HepG2 (cell line): ENCODE measurements around the gene COX4I2. TPM values are rescaled to one million over a fixed set of nuclear protein-coding genes. Genes with fewer than 3 reads are reported as not detected.

ENCODE experiments used
- ARID2 ChIP-seq: sonication (generic); formaldehyde crosslinking; IDR thresholded peaks from 2 replicates; pipeline ENCODE4 v1.8.1; 2022; ENCODE audit warnings: mild to moderate bottlenecking, missing genetic modification reagents, borderline replicate concordance
- FOXP1 ChIP-seq, 2 experiments: fragments of 450-650 bp in 1 of 2; IDR thresholded peaks; 2 replicates each; pipeline ENCODE4 v1.6.1; 2017 to 2018; ENCODE audit warnings: antibody characterized with exemption in 1 of 2
- HBP1 ChIP-seq: IDR thresholded peaks from 2 replicates; pipeline ENCODE4 v1.6.1; 2016; ENCODE audit warnings: low read depth, control low read depth
- KLF9 ChIP-seq: IDR thresholded peaks from 2 replicates; pipeline ENCODE4 v1.6.1; 2016; ENCODE audit warnings: low read depth
- LCORL ChIP-seq, 2 experiments: fragments of 450-650 bp in 1 of 2; sonication (generic) in 1 of 2; formaldehyde crosslinking in 1 of 2; IDR thresholded peaks; 2 replicates each; pipeline versions ENCODE4 v1.5.0 to v1.6.1; 2017 to 2020; ENCODE audit warnings: antibody characterized with exemption in 1 of 2, missing genetic modification reagents in 1 of 2
- PCBP1 ChIP-seq: fragments of 200-400 bp; formaldehyde crosslinking; IDR thresholded peaks from 2 replicates; pipeline ENCODE4 v1.6.1; 2017; ENCODE audit warnings: mild to moderate bottlenecking, low read depth, low read length, borderline replicate concordance
- POLR2A ChIP-seq, 2 experiments: IDR thresholded peaks; 2 replicates each; pipeline ENCODE4 v1.6.1; 2011; ENCODE audit warnings: low read depth in 2 of 2, low read length in 2 of 2, mild to moderate bottlenecking in 1 of 2, moderate library complexity in 1 of 2; ENCODE audit not compliant: insufficient read depth in 1 of 2
- REL ChIP-seq: sonication (generic); formaldehyde crosslinking; conservative IDR thresholded peaks from 2 replicates; pipeline ENCODE4 v1.8.0; 2022; ENCODE audit warnings: mild to moderate bottlenecking, missing genetic modification reagents, moderate library complexity
- TIGD3 ChIP-seq: sonication (generic); formaldehyde crosslinking; IDR thresholded peaks from 2 replicates; pipeline ENCODE4 v1.5.1; 2020; ENCODE audit warnings: mild to moderate bottlenecking, missing genetic modification reagents, borderline replicate concordance
- ZBTB7A ChIP-seq: sonication (generic); formaldehyde crosslinking; IDR thresholded peaks from 2 replicates; pipeline ENCODE4 v1.8.0; 2022; ENCODE audit warnings: mild to moderate bottlenecking, missing genetic modification reagents
- ZBTB7B ChIP-seq: sonication (generic); formaldehyde crosslinking; IDR thresholded peaks from 2 replicates; pipeline ENCODE4 v1.4.0; 2020; ENCODE audit warnings: missing genetic modification reagents
- ZMYM3 ChIP-seq: sonication (generic); formaldehyde crosslinking; IDR thresholded peaks from 2 replicates; pipeline ENCODE4 v1.5.1; 2020; ENCODE audit warnings: mild to moderate bottlenecking, missing genetic modification reagents
- ZNF10 ChIP-seq: sonication (generic); formaldehyde crosslinking; IDR thresholded peaks from 2 replicates; pipeline ENCODE4 v1.4.0; 2020; ENCODE audit warnings: mild to moderate bottlenecking, low read depth, missing genetic modification reagents, borderline replicate concordance
- ZNF101 ChIP-seq: sonication (generic); formaldehyde crosslinking; IDR thresholded peaks from 2 replicates; pipeline ENCODE4 v1.4.0; 2020; ENCODE audit warnings: mild to moderate bottlenecking, low read depth, missing genetic modification reagents, borderline replicate concordance
- ZNF263 ChIP-seq: sonication (generic); formaldehyde crosslinking; IDR thresholded peaks from 2 replicates; pipeline ENCODE4 v1.4.0; 2020; ENCODE audit warnings: missing genetic modification reagents
- ZNF460 ChIP-seq: sonication (generic); formaldehyde crosslinking; IDR thresholded peaks from 2 replicates; pipeline ENCODE4 v1.5.1; 2020; ENCODE audit warnings: missing genetic modification reagents, mild to moderate bottlenecking, borderline replicate concordance
- ZNF550 ChIP-seq: sonication (generic); formaldehyde crosslinking; IDR thresholded peaks from 2 replicates; pipeline ENCODE4 v1.4.0; 2020; ENCODE audit warnings: mild to moderate bottlenecking, missing genetic modification reagents, borderline replicate concordance
- polyA plus RNA-seq, 8 experiments: library from polyadenylated mRNA; depleted of rRNA in 3 of 8; stranded (reverse) in 7 of 8; unstranded in 1 of 8; fragments of >200 nt; fragmentation: Illumina TruSeq in 4 of 8; extraction: Trizol in 4 of 8; gene quantifications; 2 replicates each; pipeline versions ENCODE4 v1.2.1 to v1.2.3, GENCODE V29; 2011 to 2016; ENCODE audit warnings: low read depth in 4 of 8, missing spikeins in 1 of 8, mixed read lengths in 1 of 8; ENCODE audit not compliant: insufficient read depth in 1 of 8
- total RNA-seq, 5 experiments: library from RNA; depleted of rRNA; stranded (reverse); fragments of >200 nt; fragmentation: Illumina TruSeq; extraction: Trizol; gene quantifications; 2 replicates each; pipeline ENCODE4 v1.2.3, GENCODE V29; 2016; ENCODE audit warnings: low read depth in 1 of 5
- TF ChIP-seq, protein P1 (sequence below): sonication (generic); formaldehyde crosslinking; IDR thresholded peaks from 2 replicates; pipeline ENCODE4 v1.8.1; 2023; ENCODE audit warnings: mild to moderate bottlenecking, missing genetic modification reagents
- TF ChIP-seq, protein P2 (sequence below): IDR thresholded peaks from 2 replicates; pipeline ENCODE4 v1.6.1; 2016; ENCODE audit warnings: low read depth, missing genetic modification reagents, missing compliant biosample characterization

COX4I2 gene
- total and polyA plus RNA-seq, 2 of the 13 experiments (the other 11 are each of a cell fraction or from before 2014, with no cell fraction given): 1.1 TPM; not detected in 1

DNA sequence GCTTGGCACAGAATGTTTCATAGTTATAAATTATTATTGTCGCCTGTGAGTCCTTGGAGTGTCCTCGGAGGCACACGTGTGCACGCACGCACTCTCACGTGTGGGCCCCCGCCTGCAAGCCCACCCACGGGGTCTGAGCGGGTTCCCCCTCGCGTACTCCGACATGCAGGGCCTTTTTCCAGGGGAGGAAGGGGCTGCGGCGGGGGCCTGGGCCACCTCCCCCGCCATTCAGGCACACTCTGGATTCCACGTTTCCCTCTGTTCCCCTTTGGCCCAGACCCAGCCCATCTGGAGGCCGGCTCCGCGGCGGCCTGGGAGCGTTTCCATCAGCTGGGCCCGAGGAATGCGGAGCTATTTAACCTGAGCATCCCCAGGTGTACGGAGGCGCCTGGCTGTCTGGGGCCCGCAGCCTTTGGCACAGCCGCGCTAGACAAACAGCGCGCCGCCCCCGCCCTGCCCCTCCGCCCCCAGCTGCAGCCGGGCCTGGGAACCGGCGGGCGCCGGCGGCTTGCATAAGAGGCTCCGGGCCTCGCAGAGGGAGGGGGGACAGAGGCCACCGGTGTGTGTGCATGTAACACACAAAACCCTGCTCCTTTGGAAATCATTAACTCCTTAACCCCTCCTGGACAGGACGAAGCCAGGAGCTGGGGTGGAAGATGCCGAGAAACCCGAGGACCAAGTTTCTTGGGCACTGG, 29.3 kb upstream of the COX4I2 start (continued):
- TF ChIP-seq ARID2 (CRISPR knock-in tag) (peak; percentile 94; the same call in 1 of the 2 replicates), ZNF460 (CRISPR knock-in tag) (peak; percentile 90; the same call in 1 of the 2 replicates), TIGD3 (CRISPR knock-in tag) (peak; percentile 94; the same call in 1 of the 2 replicates), ZMYM3 (CRISPR knock-in tag) (peak; percentile 97), ZNF10 (CRISPR knock-in tag) (no peak), ZBTB7A (CRISPR knock-in tag) (peak; percentile 98; the same call in 1 of the 2 replicates), LCORL (IDR thresholded peaks at IDR 0.05) (peak; percentile 72), LCORL (CRISPR knock-in tag; IDR thresholded peaks at IDR 0.05) (peak; percentile 100), POLR2A (IDR thresholded peaks at IDR 0.05; ENCODE audit: insufficient read depth in 1 of 2, low read depth in 2 of 2, low read length in 2 of 2) (peak in 1 of 2 experiments; percentile 81; a peak in 2 of 4 replicates), ZNF101 (peak; percentile 96; the same call in 1 of the 2 replicates), ZNF550 (CRISPR knock-in tag) (peak; percentile 74; the same call in 1 of the 2 replicates), KLF9 (CRISPR knock-in tag) (peak; percentile 97), ZBTB7B (CRISPR knock-in tag) (peak; percentile 99), HBP1 (CRISPR knock-in tag) (peak; percentile 99), REL (peak; percentile 97), FOXP1 (IDR thresholded peaks at IDR 0.05) (peak; percentile 60; the same call in 1 of the 2 replicates), FOXP1 (CRISPR knock-in tag; IDR thresholded peaks at IDR 0.05) (peak; percentile 98), ZNF263 (peak; percentile 88), PCBP1 (peak; percentile 98)
- TF ChIP-seq, protein P1, sequence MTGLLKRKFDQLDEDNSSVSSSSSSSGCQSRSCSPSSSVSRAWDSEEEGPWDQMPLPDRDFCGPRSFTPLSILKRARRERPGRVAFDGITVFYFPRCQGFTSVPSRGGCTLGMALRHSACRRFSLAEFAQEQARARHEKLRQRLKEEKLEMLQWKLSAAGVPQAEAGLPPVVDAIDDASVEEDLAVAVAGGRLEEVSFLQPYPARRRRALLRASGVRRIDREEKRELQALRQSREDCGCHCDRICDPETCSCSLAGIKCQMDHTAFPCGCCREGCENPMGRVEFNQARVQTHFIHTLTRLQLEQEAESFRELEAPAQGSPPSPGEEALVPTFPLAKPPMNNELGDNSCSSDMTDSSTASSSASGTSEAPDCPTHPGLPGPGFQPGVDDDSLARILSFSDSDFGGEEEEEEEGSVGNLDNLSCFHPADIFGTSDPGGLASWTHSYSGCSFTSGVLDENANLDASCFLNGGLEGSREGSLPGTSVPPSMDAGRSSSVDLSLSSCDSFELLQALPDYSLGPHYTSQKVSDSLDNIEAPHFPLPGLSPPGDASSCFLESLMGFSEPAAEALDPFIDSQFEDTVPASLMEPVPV: peak; percentile 100
- TF ChIP-seq, protein P2, sequence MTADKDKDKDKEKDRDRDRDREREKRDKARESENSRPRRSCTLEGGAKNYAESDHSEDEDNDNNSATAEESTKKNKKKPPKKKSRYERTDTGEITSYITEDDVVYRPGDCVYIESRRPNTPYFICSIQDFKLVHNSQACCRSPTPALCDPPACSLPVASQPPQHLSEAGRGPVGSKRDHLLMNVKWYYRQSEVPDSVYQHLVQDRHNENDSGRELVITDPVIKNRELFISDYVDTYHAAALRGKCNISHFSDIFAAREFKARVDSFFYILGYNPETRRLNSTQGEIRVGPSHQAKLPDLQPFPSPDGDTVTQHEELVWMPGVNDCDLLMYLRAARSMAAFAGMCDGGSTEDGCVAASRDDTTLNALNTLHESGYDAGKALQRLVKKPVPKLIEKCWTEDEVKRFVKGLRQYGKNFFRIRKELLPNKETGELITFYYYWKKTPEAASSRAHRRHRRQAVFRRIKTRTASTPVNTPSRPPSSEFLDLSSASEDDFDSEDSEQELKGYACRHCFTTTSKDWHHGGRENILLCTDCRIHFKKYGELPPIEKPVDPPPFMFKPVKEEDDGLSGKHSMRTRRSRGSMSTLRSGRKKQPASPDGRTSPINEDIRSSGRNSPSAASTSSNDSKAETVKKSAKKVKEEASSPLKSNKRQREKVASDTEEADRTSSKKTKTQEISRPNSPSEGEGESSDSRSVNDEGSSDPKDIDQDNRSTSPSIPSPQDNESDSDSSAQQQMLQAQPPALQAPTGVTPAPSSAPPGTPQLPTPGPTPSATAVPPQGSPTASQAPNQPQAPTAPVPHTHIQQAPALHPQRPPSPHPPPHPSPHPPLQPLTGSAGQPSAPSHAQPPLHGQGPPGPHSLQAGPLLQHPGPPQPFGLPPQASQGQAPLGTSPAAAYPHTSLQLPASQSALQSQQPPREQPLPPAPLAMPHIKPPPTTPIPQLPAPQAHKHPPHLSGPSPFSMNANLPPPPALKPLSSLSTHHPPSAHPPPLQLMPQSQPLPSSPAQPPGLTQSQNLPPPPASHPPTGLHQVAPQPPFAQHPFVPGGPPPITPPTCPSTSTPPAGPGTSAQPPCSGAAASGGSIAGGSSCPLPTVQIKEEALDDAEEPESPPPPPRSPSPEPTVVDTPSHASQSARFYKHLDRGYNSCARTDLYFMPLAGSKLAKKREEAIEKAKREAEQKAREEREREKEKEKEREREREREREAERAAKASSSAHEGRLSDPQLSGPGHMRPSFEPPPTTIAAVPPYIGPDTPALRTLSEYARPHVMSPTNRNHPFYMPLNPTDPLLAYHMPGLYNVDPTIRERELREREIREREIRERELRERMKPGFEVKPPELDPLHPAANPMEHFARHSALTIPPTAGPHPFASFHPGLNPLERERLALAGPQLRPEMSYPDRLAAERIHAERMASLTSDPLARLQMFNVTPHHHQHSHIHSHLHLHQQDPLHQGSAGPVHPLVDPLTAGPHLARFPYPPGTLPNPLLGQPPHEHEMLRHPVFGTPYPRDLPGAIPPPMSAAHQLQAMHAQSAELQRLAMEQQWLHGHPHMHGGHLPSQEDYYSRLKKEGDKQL (CRISPR knock-in tag): peak; percentile 98
